ENCODE measurements around the gene TRIM14. TPM values are rescaled to one million over a fixed set of nuclear protein-coding genes. Genes with fewer than 3 reads are reported as not detected.
A peak's percentile ranks its signal among the peaks of the same experiment; 100 is the strongest.

The TRIM14 gene
- total RNA-seq, 1 experiment from 2014 or later, result 20.2 TPM

- CTCF ChIA-PET, result no interaction called here
- BruUV-seq (replicated peaks), result no TSS peak
- H3K9me3 ChIP-seq (ENCODE audit: insufficient read depth, low read depth), result no peaks in the 10 kb centered on the region
- peak in 1 of 2 experiments; percentile 5 for DNase-seq
- H2AFZ ChIP-seq, result no peak overlapping the region
- TF ChIP-seq CTCF (conservative IDR thresholded peaks at IDR 0.05) (no peak), EZH2 (IDR thresholded peaks at IDR 0.05; ENCODE audit: low read depth) (no peak)
- POLR2A ChIA-PET (ENCODE audit: unreplicated experiment), result no interaction called here
- no peaks in the 10 kb centered on the region for H3K36me3 ChIP-seq (ENCODE audit: low read depth)
- no peak overlapping the region for H3K4me2 ChIP-seq
- no peaks in the 10 kb centered on the region for H4K20me1 ChIP-seq (ENCODE audit: insufficient read depth)
- peaks cover 35% of the 10 kb centered on the region for H3F3A ChIP-seq (ENCODE audit: insufficient read depth, low read depth)
- no peaks in the 10 kb centered on the region for H3K79me2 ChIP-seq (ENCODE audit: low read depth)
- H3K4me1 ChIP-seq (replicated peaks; ENCODE audit: insufficient read depth), result peaks cover 69% of the 10 kb centered on the region
- no peak overlapping the region for H3K4me3 ChIP-seq
- intact Hi-C loops (cut with micrococcal nuclease; ENCODE audit: unreplicated experiment), result no loop called here
- no peak overlapping the region for H3K27ac ChIP-seq
- no peaks in the 10 kb centered on the region for H3K27me3 ChIP-seq (ENCODE audit: insufficient read depth, low read depth)
- no peaks in the 10 kb centered on the region for H3K9me2 ChIP-seq (ENCODE audit: insufficient read depth)
Measured at GRCh38 chr9:98150164-98150563, 31.1 kb upstream of the TRIM14 start.

- Histone ChIP-seq H2AFZ (no peak overlapping the region), H3K4me3 (no peak overlapping the region), H3K9me3 (ENCODE audit: insufficient read depth, low read depth) (no peaks in the 10 kb centered on the region), H3K79me2 (ENCODE audit: low read depth) (no peaks in the 10 kb centered on the region), H3K27me3 (ENCODE audit: insufficient read depth, low read depth) (no peaks in the 10 kb centered on the region), H3K4me1 (replicated peaks; ENCODE audit: insufficient read depth) (peaks cover 68% of the 10 kb centered on the region), H3K9me2 (ENCODE audit: insufficient read depth) (no peaks in the 10 kb centered on the region), H3F3A (ENCODE audit: insufficient read depth, low read depth) (peaks cover 33% of the 10 kb centered on the region), H4K20me1 (ENCODE audit: insufficient read depth) (no peaks in the 10 kb centered on the region), H3K27ac (peak overlapping the region; percentile 91), H3K36me3 (ENCODE audit: low read depth) (no peaks in the 10 kb centered on the region), H3K4me2 (peak overlapping the region; percentile 35; the same call in 1 of the 2 replicates)
- intact Hi-C loops (cut with micrococcal nuclease; ENCODE audit: unreplicated experiment), result no loop called here
- TF ChIP-seq EZH2 (IDR thresholded peaks at IDR 0.05; ENCODE audit: low read depth), result no peak
- TF ChIP-seq CTCF (conservative IDR thresholded peaks at IDR 0.05), result no peak
- DNase-seq, result peak in 1 of 2 experiments; percentile 2
- BruUV-seq (replicated peaks), result no TSS peak
- POLR2A ChIA-PET (ENCODE audit: unreplicated experiment), result no interaction called here
- CTCF ChIA-PET, result interaction anchor here (0.7 to 0.9 kb wide), 2 partner anchors 57 to 114 kb away, joined by 3 read pairs; no protein-coding TSS in a partner anchor
Measured at GRCh38 chr9:98149422-98149821, 30.4 kb upstream of the TRIM14 start.

GRCh38 chr9:98148486-98148885, 29.5 kb upstream of the TRIM14 start:
- no peaks in the 10 kb centered on the region for H3K79me2 ChIP-seq (ENCODE audit: low read depth)
- H3K9me2 ChIP-seq (ENCODE audit: insufficient read depth), result no peaks in the 10 kb centered on the region
- H3F3A ChIP-seq (ENCODE audit: insufficient read depth, low read depth), result peaks cover 31% of the 10 kb centered on the region
- H3K9me3 ChIP-seq (ENCODE audit: insufficient read depth, low read depth), result no peaks in the 10 kb centered on the region
- intact Hi-C loops (cut with micrococcal nuclease; ENCODE audit: unreplicated experiment), result no loop called here
- ChIA-PET POLR2A (ENCODE audit: unreplicated experiment) (no interaction called here), CTCF (interaction anchor here (0.6 kb wide), 1 partner anchor 45 kb away, joined by 4 read pairs; no protein-coding TSS in a partner anchor)
- TF ChIP-seq EZH2 (IDR thresholded peaks at IDR 0.05; ENCODE audit: low read depth), result no peak
- no peak for TF ChIP-seq CTCF (conservative IDR thresholded peaks at IDR 0.05)
- H3K36me3 ChIP-seq (ENCODE audit: low read depth), result no peaks in the 10 kb centered on the region
- H3K27ac ChIP-seq, result peak overlapping the region; percentile 91
- no peaks in the 10 kb centered on the region for H4K20me1 ChIP-seq (ENCODE audit: insufficient read depth)
- DNase-seq, result peak; percentile 53 to 87
- no peaks in the 10 kb centered on the region for H3K27me3 ChIP-seq (ENCODE audit: insufficient read depth, low read depth)
- peak overlapping the region; percentile 35 for H3K4me2 ChIP-seq
- H3K4me1 ChIP-seq (replicated peaks; ENCODE audit: insufficient read depth), result peaks cover 62% of the 10 kb centered on the region
- no peak overlapping the region for H2AFZ ChIP-seq
- BruUV-seq (replicated peaks), result no TSS peak
- no peak overlapping the region for H3K4me3 ChIP-seq
